Islet precursor cell (in vitro differentiated cells): ENCODE measurements around the gene GPC5.
"Not testable (repeated sequence)": the region's sequence is repeated elsewhere in the genome, so short reads cannot be mapped to it uniquely, and the experiment has no call there.

Source experiments
- DNase-seq: peaks from one replicate; pipeline ENCODE4 v3.0.0-alpha.2; 2018

The GPC5 gene

DNA sequence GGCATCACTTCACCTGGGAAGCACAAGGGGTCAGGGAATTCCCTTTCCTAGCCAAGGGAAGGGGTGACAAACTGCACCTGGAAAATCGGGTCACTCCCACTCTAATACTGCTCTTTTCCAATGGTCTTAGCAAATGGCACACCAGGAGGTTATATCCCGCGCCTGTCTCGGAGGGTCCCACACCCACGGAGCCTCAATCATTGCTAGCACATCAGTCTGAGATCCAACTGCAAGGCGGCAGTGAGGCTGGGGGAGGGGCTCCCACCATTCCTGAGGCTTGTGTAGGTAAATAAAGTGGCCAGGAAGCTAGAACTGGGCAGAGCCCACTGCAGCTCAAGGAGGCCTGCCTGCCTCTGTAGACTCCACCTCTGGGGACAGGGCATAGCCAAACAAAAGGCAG lies 1118.5 kb downstream of the GPC5 start:
- not testable (repeated sequence) for DNase-seq

DNA sequence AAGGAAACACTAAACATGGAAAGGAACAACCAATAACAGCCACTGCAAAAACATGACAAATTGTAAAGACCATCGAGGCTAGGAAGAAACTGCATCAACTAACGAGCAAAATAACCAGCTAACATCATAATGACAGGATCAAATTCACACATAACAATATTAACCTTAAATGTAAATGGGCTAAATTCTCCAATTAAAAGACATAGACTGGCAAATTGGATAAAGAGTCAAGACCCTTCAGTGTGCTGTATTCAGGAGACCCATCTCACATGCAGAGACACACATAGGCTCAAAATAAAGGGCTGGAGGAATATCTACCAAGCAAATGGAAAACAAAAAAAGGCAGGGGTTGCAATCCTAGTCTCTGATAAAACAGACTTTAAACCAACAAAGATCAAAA lies 1120.2 kb downstream of the GPC5 start:
- DNase-seq, result not testable (repeated sequence)

DNA sequence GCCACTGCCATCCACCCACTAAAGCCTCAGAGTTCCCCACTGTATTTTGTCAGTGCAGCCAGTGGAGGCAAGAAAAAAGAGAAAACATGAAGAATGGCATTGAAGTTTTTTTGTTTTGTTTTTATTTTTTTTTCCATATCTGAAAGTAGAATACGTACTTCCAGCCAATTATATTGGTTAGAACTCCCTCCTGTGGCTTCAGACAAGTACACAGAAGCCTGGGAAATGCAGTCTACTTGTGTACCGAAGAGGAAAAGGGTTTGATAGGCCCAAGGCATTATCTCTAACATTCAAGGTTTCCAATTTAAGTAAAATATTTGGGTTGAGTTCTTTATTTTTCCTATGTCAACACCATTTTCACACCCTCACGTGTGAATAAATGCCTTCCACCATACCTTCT lies 1131.9 kb downstream of the GPC5 start:
- no peak for DNase-seq

DNA sequence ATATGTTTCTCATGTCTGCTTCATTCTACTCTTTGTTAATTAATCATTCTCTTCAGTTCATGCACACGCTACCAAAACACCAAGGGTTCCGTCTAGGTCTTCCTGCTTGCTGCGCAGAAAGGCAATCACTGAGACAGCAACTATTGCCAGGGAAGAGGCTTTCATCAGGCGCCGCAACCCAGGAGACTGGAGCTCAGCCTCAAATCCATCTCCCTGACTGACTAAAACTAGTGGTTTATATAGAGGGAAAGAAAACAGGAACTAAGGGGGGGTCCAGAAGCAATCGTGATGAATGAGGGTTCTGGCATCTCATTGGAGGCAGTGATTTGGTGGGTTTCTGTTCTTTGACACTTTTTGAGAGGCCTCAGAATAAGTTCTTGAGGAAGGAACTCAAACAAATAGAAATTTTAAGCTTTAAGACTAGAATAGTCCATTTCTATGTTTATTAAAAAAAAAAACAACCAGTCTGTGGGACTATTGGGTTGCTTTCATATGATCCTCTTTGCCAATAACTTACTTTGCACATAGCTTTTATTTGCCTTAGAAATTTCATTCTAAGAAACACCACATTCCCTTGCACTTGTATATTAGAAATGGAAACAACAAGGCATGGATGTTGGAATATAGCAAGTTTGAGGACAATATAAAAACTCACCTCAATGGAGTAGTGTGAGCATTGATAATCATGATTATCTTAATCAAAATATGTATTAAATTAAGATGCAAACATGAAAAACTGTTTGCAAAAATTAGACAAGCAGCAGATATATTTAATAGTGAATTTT lies 1137.0 kb downstream of the GPC5 start:
- DNase-seq, result no peak

DNA sequence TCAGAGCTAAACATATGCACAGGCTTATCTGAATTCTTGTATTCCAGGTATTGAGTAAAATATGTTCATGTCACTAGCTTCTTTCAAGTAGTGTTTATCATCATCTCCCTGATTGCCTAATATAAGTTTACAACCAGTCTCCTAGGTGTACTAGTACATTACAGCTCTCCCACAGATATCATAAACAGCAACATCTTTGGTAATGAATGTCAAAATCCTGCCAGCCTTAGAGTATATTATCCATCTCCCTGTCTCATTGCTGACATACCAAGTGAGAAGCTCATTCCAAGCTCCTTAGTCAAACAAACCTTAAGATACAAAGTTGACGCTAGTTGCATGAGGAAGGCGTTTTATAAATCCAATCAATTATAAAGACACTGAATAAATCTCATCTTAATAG lies 1139.0 kb downstream of the GPC5 start:
- no peak for DNase-seq

DNA sequence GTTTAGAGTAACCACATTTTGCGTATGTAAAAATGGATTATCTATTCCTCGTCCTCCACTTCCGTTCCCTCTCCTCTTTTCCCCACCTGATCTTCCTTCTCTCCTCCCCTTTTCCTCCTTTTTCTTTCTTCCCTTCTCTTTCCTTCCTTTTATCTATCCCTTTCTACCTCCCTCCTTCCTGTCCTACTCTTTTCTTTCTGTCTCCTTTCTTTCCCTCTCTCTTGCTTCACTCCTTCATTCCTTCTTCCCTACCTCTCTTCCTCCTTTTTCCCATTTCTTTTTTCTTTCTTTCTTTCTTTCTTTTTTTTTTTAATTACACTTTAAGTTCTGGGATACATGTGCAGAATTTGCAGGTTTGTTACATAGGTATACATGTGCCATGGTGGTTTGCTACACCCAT lies 1139.7 kb downstream of the GPC5 start:
- DNase-seq, result no peak

DNA sequence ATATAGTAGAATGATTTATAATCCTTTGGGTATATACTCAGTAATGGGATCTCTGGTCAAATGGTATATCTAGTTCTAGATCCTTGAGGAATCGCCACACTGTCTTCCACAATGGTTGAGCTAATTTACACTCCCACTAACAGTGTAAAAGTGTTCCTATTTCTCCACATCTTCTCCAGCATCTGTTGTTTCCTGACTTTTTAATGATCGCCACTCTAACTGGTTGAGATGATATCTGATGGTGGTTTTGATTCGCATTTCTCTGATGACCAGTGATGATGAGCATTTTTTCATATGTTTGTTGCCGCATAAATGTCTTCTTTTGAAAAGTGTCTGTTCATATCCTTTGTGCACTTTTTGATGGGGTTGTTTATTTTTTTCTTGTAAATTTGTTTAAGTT lies 1140.7 kb downstream of the GPC5 start:
- DNase-seq, result not testable (repeated sequence)

DNA sequence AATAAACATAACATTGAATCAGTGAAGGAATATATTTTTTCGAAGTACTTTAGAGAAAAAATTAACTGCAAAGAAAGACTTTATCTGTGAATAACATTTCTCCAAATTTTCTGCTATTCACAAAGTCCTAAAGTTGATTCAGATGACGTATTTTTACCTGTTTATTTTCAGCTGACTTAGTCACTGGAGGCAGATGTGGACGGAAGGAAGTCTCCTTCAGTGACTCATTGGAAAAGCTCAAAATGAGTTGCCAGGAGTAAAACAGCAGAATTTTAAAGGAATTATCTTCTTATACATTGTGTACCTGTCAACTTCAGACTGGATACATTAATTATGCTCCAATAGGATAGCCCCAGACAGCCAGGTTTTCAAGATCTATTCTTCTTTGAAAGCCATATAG lies 1148.8 kb downstream of the GPC5 start:
- no peak for DNase-seq

DNA sequence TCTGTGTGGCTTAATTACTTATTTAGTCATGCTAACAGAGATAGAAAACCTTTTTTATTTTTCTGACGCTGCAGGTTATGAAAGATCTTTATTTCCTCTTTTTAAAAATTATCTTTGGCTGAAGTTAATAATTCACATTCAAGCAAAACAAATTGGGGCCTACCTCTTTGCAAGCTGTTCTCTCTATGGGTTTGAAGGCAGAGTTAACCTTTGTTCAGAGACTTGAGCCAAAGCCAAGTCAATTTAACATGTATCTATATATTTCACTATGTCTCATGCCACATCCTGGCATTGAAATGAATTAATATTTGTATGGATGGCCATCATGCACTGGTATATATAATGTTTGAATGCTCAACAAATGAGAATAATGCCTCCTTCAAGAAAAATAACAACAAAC lies 1150.9 kb downstream of the GPC5 start:
- DNase-seq, result no peak

DNA sequence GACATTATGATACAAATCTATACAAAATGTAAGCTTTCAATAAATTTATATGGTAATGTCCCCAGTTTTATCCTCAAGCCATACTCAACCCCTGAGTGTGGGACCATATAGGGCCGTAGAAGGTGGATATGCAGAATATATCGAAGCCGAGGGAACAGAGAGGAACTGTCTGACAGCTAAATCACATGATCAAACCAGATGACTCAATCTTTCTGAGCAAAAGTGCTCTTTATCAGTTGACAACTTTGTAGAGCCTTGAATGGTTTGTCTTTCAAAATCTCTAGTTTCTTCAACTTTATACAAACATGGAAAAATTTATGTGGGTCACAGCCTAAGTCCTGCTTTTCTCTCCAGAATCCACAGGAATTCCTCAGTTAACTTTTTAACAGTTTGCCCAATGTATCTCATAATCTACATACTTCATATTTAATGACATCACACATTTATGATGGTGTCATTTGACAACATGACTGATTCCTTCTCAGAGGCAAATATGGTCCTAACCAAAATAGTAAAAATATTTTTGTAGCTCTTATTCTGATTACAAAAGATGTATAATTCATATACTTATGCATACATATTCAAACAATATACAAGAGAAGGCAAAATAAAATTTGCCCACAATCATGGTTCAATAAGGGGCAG lies 1155.2 kb downstream of the GPC5 start:
- DNase-seq, result no peak

DNA sequence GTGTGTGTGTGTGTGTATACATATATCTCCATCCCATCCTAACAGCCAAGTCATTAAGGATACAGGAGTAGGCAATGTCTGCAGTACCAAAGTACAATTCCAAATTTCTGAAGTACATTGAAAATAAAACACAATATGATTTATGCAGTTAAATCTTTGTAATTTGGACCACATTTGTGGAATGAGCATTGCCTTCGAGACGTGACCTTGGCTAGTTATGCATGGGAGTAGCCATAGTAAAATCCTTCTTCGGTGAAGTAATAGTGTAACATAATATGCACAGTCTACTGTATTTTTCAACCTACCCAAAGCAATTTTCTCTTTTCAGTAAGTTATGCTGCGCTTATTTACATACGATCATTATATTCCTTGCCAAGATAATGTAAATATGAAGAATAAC lies 1162.5 kb downstream of the GPC5 start:
- DNase-seq, result no peak

DNA sequence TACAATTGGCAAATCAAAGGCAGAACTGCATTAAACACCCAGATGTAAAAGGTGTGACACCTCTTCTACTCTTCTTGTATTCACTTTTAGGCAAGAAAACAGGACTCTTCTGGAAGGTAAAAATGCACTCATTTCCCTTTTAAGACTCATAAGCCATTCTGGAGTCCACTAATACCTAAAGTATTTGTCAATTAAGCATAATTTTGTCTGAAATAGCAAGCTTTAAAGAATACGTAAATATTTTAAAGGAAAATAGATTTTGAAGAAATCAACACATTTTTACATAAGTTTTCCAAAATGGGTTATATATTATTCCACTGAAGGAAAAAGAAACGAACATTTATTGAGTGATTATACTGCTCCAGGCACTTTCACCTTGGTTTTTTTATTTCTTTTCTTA lies 1166.5 kb downstream of the GPC5 start:
- no peak for DNase-seq

DNA sequence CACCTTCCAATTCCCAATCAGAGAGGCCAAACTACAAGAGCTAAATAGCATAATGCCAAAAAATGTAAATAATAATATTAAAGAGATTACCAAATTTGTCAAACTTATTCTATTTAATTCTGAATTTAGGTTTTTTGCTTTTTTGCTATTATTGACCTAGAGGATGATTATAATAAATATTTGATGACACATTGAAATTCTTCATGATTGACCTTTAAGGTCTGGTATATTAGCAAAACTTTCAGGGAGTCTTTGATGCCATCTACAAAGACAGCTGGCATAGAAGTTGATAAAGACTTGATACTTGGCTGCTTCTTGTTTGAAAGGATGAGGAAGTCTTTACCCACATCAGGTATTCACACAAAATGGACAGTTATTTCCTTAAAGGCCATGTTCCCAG lies 1168.3 kb downstream of the GPC5 start:
- no peak for DNase-seq

DNA sequence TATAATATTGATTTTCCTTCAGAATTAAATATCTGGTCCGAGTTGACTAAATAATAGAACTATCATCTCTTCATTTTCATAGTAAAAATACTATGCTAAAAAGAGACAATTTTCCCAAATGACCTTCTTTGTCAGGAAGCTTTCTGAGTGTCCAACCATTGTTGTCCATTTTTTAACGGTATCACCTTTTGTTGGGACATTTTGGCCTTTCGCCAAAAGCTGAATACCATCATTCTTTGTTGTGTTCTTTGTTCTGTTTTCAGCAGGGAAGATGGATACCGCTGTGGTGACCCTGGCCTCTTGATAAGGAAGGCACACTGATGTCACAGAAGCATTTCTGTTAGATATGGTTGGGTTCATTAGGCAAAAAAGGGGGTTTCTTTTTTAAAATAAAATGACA lies 1173.8 kb downstream of the GPC5 start:
- no peak for DNase-seq

DNA sequence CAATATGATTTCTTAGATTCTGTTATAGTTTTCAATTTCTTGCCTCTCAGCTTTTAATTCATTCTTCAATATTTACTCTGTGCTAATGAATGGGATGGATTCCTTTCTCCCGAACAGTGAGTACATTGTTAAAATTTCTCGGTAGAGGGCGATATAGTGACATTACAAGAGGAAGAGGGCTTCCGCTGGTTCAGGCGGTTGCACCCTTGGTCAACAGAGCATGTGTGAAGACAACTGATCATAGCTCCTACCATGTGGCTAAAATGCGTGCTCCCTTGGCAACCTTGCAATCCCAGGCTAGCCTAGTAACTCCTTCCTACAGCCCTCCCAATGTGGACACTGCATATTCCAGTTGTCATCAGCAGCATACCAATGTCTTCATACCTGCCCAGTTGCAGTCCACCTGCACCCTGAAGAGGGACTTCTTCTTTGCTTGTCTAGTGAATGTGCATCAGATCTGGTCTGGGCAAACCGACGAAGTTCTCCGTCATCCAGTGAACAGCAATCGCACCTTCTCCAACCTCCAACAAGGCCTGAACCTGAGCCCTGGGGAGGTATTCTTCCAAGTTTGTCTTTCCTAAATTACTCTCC lies 1175.1 kb downstream of the GPC5 start:
- peak; percentile 58 for DNase-seq

DNA sequence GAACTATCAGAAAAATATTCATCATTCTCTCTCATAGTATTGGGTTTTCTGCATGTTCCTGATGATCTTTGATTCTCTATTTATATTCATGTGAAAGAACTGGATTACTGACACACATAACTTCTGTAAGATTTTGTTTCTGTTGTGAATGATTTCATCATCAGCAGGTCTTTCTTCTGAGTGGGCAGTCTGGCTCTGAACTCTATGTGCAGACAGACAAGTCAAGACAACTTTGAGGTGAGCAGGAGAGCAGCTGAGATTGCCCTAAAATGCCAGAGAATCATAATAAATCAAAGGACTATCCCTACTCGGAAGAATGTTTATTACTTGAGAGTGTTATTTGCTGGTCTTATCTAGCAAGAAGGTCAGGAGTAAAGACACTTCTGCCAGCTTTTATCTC lies 1176.1 kb downstream of the GPC5 start:
- no peak for DNase-seq

DNA sequence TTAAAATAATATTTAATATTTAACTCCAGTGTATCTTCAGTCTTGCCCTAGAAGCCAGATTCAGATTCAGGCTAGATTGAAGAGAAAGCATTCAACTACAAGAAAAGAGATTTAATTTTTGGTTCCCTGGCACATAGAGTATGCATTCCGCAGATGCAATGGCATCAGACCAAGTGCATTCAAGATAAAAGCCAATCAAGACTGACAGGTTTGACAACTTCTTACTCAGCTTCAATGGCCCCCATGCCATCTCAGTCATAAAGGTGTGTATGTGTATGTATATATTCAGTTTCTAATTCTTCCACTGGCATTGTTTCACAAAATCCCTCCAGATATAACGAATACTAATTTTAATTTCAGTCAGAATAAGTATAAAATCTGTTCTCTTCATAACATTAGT lies 1177.4 kb downstream of the GPC5 start:
- DNase-seq, result no peak

DNA sequence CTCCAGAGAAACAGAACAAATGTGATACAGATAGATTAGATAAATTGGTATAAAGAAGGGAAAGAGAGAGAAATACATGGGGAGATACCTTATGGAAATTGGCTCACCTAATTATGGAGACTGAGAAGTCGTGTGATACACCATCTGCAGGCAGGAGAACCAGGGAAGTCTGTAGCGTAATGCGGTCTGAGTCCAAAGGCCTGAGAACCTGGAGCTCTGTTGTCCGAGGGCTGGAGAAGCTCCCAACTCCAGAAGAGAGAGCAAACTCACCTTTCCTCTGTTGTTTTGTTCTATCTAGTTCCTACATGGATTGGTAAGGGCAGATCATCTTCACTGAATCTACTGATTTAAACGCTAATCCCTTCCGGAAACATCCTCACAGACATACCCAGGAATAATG lies 1179.9 kb downstream of the GPC5 start:
- DNase-seq, result no peak

DNA sequence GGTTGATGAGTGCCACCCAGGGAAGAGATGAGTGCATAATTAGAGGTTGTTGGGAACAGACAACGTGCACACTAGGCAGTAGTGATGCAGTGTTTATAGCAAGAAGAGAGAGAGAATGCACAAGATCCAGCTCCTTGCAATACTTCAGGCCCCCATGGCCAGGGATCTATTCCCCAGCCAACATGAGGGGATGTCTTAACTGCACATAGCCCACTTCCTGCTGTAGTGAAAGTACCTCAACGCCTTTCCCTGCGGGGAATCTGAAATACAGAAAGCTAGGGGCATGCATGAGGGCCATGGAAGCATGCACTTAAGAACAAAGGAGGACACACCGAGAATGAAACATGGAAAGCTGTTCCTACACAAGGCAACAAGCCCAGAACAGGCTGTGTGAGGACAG lies 1191.5 kb downstream of the GPC5 start:
- no peak for DNase-seq

DNA sequence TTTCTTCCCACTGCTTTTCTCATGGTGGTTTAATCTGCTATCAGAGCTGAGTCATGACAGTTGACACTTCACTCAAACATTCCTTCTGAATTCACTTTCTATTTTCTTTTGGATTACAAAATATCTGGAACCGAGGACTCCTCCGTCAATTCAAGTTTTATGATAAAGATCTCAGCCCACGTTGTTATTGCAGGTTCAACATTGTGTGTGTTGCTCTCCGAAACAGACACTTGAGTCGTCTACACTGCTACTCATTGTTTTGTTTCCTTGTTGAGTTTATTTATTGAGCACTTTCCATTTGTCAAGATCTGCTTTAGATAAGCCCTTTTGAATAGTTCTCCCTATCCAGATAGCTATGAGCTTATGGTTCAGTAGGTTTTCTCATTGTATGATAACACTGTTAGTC lies 1192.1 kb downstream of the GPC5 start:
- no peak for DNase-seq

DNA sequence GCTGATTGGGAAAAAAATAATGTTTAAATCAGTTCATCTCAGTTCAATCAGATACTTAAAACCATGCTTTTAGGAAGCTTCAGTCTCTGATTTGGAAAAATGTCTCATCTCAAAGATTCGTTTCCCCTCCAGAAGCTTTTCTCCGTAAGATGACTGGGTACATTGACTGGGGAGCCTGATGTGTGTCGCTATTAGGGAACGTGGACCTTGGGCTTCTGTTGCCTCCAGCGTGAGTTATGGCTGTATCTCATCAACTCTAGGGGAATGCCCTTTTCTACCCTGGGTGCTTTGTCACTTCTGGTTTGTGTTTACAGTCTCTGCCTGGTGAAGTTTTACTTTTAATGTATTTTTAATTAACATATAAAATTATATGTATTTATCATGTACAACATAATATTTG lies 1192.7 kb downstream of the GPC5 start:
- no peak for DNase-seq

DNA sequence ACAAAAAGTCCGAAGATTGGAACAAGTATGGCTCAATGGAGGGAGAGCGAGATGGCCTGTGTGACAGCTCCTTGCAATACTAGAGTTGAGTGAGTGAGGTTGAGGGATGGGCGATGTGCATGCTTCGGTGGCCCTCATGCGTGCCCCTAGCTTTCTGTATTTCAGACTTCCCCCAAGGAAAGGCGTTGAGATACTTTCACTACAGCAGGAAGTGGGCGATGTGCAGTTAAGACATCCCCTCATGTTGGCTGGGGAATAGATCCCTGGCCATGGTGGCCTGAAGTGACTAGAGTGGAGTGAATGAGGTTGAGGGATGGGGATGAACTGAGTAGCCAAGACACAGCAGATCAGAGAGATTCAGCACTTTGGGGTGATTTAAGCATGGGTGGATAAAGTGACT lies 1194.3 kb downstream of the GPC5 start:
- DNase-seq, result no peak

DNA sequence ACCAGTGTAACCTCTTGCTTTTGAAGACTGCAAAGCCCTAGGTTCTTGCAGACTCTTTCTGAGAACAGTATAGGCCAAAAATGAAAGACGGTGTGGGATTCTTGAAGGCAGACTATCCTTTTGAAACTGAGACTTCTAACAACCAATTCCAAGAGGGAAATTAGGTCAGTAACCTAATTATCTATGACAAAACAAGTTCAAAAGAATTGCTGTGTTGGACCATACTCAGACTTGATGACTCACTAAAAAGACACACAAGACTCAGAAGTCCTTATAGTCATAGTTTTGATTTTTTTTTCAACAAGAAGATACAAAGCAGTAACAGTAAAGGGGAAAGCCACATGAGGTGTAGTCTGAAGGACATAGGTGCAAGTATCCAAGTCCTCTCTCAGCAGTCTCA lies 1204.1 kb downstream of the GPC5 start:
- no peak for DNase-seq

DNA sequence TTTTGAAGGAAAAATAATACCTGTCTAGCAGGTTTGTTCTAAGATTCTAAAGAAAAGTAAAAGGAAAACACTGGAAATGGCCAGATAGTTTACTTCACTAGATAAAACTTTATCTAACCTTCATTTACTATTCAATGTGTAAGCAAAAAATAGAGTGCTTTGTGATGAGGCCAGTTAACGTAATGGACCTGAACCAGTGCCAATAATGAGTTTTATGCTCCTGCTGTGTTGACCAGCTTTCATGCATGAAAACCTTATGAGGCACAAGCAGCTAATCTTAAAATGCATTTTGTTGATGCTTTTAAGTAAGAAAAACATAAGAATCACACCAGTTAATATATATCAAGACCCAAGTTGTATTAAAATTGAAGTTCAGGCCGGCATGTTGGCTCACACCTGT lies 1211.0 kb downstream of the GPC5 start:
- no peak for DNase-seq

DNA sequence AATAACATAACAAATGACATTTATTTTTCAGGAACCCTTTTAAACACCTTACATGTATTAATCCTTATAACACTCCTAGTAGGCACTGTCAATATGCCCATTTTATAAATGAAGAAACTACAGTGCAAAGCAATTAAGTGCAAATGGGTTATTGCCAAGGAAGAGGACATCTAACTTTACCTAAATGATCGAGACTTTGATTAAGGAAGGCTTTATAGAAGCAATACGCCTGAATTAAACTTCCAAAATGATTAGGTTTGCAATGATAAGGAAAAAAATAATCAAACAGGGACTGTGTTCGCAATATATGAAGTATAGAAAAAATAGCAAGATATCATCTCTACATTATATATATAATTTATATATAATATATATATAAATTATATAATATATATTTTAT lies 1214.5 kb downstream of the GPC5 start:
- DNase-seq, result no peak
